ENCODE results near the gene CACHD1.

The CACHD1 gene

GRCh38 chr1:64595871-64596515 is 126.1 kb downstream of the CACHD1 start:
- intact Hi-C loops (cut with DNase I; ENCODE audit: low total_unique reads), result no loop called here
- TF ChIP-seq, protein P1, sequence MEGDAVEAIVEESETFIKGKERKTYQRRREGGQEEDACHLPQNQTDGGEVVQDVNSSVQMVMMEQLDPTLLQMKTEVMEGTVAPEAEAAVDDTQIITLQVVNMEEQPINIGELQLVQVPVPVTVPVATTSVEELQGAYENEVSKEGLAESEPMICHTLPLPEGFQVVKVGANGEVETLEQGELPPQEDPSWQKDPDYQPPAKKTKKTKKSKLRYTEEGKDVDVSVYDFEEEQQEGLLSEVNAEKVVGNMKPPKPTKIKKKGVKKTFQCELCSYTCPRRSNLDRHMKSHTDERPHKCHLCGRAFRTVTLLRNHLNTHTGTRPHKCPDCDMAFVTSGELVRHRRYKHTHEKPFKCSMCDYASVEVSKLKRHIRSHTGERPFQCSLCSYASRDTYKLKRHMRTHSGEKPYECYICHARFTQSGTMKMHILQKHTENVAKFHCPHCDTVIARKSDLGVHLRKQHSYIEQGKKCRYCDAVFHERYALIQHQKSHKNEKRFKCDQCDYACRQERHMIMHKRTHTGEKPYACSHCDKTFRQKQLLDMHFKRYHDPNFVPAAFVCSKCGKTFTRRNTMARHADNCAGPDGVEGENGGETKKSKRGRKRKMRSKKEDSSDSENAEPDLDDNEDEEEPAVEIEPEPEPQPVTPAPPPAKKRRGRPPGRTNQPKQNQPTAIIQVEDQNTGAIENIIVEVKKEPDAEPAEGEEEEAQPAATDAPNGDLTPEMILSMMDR (IDR thresholded peaks at IDR 0.05), result no peak
- DNase-seq, result no peak
- Histone ChIP-seq H3K27me3 (no peaks in the 10 kb centered on the region), H3K36me3 (no peaks in the 10 kb centered on the region), H3K4me1 (no peaks in the 10 kb centered on the region), H3K4me3 (no peak overlapping the region), H3K9me3 (no peaks in the 10 kb centered on the region), H3K27ac (no peak overlapping the region)

DNA sequence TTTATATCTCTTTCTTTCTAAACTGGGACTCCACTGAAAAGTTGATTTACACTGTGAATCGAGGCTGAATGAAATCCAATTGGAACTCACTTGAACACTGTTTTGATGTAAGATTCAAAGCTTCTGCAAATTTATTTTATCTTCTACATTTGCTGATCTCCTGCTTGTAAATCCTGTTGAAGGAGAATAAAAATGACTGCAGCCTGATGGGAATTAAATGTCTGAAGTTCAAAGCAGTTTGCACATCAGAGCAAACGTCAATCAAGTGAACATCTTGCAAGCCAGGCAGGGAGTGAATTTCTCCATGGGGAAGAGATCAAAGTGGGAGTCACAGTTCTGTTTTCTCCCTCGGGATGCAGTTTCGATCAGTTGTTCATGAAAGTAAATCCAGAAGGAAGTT is 127.2 kb downstream of the CACHD1 start:
- no peak overlapping the region for H3K4me3 ChIP-seq
- intact Hi-C loops (cut with DNase I; ENCODE audit: low total_unique reads), result no loop called here
- no peaks in the 10 kb centered on the region for H3K27me3 ChIP-seq
- no peak overlapping the region for H3K27ac ChIP-seq
- H3K4me1 ChIP-seq, result no peaks in the 10 kb centered on the region
- no peak for DNase-seq
- TF ChIP-seq, protein P1 (IDR thresholded peaks at IDR 0.05), result no peak
- no peaks in the 10 kb centered on the region for H3K9me3 ChIP-seq
- no peaks in the 10 kb centered on the region for H3K36me3 ChIP-seq

GRCh38 chr1:64598100-64598571 is 128.2 kb downstream of the CACHD1 start:
- DNase-seq, result no peak
- Histone ChIP-seq H3K36me3 (no peaks in the 10 kb centered on the region), H3K27me3 (no peaks in the 10 kb centered on the region), H3K4me1 (no peaks in the 10 kb centered on the region), H3K9me3 (no peaks in the 10 kb centered on the region), H3K27ac (no peak overlapping the region), H3K4me3 (no peak overlapping the region)
- intact Hi-C loops (cut with DNase I; ENCODE audit: low total_unique reads), result no loop called here
- TF ChIP-seq, protein P1 (IDR thresholded peaks at IDR 0.05), result no peak

DNA sequence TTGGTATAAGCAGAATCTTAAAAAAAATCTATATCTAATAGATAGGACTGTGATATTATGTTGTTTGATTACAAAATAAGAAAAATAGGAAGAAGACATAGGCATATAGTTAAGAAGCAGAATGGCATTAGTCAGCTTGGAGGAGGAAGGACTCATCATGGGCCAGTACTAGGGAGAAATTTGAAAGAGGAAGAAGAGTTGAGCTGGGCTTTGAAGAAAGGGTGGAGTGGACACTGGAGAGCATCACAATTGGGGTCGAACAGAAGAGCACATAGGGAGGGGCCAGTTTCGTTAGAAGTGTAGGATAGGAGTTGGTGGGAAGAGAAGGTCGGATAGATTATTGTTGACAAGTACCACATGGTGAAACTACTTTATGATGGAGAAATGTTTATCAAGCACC is 129.3 kb downstream of the CACHD1 start:
- H3K27ac ChIP-seq, result no peak overlapping the region
- H3K4me3 ChIP-seq, result no peak overlapping the region
- DNase-seq, result no peak
- no peaks in the 10 kb centered on the region for H3K36me3 ChIP-seq
- H3K27me3 ChIP-seq, result no peaks in the 10 kb centered on the region
- intact Hi-C loops (cut with DNase I; ENCODE audit: low total_unique reads), result no loop called here
- TF ChIP-seq, protein P1 (IDR thresholded peaks at IDR 0.05), result no peak
- H3K4me1 ChIP-seq, result no peaks in the 10 kb centered on the region
- no peaks in the 10 kb centered on the region for H3K9me3 ChIP-seq

DNA sequence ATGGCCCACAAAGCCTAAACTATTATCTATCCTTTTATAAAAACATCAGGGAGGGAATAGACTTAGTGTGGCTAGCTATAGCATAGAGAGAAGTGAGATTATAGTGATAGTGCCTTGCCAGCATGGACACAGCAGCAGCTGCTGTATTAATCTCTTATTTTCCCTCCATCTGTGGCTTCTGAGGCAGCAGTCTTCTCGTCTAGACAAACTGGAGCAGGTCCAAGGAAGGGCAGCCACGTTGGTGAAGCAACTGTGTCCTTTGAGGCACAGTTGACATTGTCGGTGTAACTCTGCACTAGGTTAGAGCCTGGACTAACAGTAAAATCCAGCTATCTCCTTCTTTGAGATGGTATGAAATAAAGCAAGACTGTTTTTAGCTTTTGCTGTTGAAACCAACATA is 131.3 kb downstream of the CACHD1 start:
- TF ChIP-seq, protein P1 (IDR thresholded peaks at IDR 0.05), result no peak
- no peak overlapping the region for H3K27ac ChIP-seq
- no peaks in the 10 kb centered on the region for H3K9me3 ChIP-seq
- H3K4me3 ChIP-seq, result no peak overlapping the region
- no peaks in the 10 kb centered on the region for H3K27me3 ChIP-seq
- no peaks in the 10 kb centered on the region for H3K36me3 ChIP-seq
- no peak for DNase-seq
- H3K4me1 ChIP-seq, result no peaks in the 10 kb centered on the region
- intact Hi-C loops (cut with DNase I; ENCODE audit: low total_unique reads), result no loop called here
